HTERT RPE-1 (cell line): Measurements from ENCODE around the gene MAST4.

Experiments
- in situ Hi-C: fragments of 300-500 bp; cut with MboI; formaldehyde crosslinking; loops from 4 replicates; pipeline ENCODE4 v1.14.3; 2020; ENCODE audit warnings: low sequenced_read_pairs

Gene MAST4

DNA sequence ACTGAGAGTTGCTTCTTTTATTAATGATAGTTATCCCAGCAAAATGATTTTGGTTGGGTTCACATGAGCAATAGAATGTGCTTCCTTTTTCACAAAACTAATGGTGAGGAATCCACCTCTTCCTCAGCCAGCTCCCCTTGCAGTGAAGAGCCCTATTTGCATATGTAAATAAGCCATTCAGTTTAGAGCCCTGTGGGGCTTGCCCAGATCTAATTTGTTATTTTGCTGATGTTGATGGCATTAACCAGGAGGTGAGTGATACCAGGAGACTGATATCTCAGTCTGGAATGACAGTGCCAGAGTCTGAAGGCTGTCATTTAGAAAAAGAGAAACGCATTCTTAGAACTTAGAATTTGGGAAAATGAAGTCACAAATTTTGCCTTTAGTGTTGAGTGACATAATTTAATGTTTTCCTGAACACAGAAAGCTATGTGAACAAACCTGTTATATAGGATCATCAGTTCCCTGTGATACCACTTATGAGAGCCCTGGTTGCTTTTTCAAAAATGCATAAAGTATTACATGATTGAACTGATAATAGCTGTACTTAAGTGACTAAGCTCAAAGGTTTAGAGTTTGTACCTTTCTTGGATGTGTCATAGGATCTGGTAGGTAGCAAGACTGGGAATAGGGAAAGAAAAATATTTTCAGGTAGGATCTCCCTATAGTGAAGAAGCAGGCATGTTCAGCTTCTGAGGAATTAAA lies 271.6 kb downstream of the MAST4 start:
- in situ Hi-C loops, result no loop called here

DNA sequence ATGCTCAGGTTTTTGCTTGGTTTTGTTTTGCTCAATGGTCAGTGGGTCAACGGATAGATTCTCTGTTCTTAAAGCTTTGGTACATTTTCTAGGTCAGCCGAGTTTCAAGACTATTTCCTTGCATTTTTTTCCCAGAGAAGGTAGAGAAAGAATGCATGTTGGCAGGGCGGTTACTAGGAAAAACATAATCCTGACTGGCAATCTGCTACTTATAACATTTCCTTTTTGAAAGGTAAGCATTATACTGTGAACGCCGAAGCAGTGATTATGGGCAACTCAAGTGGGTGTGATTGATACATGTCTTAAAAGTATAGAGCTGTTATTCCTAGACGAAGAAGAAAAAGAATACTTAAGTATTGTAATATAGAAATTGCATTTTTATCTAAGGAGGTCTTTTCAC lies 273.2 kb downstream of the MAST4 start:
- in situ Hi-C loops, result no loop called here

GRCh38 chr5:66870708-66871107 lies 274.5 kb downstream of the MAST4 start:
- in situ Hi-C loops, result no loop called here

GRCh38 chr5:66871651-66872050 lies 275.5 kb downstream of the MAST4 start:
- in situ Hi-C loops, result no loop called here

DNA sequence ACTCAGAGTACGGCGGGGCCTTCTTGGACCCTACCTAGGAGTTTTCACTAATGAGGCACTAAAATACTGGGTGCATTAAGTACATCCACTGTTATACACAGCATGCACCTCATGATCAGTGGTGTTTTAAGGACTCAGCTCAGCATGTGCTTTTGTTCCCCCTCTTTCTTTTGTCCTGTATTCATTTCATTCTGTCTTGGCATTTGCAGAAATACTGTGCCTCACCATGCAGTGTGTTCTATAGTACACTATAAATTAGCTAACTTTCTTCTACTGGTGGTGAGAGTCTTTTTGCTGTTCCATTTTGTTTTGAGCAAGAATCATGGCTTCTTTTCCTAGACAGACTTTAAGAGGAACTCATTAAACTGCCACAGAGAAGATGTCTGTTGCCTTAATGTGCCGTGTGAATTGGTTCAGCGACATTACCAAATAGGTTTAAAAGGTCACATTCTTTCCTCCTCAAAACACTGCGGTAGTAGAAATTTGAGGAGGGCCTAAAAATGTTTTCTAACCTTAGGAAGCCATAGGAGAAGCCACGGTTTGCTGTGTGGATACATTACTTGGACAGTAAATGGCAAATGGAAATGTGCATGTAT lies 276.6 kb downstream of the MAST4 start:
- in situ Hi-C loops, result no loop called here

- in situ Hi-C loops, result no loop called here
Measured at GRCh38 chr5:66874004-66874403, 277.8 kb downstream of the MAST4 start.

DNA sequence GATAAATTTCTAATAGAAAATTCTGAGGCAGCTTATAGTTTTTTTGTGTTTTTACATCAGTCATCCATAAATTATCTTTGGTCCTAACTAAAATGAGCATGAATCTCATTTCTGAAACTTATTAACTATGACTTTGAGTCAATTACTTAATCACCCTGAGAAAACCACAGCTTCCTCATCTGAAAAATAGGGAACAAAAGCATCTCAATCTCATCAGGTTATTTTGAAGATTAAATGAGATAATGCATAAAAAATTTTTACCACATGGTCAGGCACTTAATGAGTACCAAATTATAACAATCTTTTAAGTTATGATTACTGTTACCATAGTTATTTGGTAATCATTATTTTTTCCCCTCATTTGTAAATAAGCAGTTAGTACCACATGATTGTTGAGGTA lies 279.1 kb downstream of the MAST4 start:
- in situ Hi-C loops, result no loop called here

DNA sequence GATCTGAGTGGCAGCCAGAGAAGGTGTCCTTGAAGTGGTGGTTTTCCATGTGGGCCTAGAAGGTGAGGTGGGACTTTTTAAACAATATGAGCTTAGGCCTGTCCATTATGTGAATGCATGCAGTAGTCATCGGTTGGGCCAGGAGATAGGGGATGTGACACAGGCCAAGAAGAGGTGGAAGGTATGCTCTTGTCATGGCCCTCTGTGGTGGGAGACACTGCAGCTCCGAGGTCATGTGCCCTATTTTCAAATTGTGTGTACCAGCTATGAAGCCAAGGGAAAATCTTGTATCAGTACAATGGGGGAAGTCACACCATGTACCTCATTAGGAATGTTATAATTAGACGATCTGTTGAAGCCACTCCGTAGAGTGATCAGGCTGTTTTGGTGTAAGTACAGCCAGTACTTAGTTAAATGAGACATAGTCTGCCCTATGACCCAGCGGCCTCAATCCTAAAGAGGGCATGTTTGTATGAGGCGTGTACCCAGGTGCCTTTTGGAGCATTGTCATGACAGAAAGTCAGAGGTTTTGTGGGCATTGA lies 280.1 kb downstream of the MAST4 start:
- in situ Hi-C loops, result no loop called here

- in situ Hi-C loops, result no loop called here
Measured at GRCh38 chr5:66877843-66878242, 281.6 kb downstream of the MAST4 start.

DNA sequence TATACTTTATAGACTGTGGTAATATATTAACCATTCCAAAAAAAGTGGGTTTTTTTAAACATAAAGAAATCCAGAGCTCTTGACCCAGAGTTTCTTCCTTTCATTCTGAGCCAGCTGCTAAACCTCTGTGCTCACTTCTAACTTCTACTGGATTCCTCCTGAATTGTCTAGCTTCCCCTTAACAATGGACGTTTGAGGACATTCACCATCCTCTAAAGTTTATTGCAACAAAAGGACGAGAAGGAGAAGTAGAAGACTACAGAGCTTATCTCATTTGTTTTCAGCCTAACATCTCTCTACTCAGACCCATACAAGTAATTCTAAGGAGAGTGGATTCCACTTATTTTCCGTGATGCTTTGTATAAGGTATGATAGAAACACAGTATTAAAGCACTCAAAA lies 284.2 kb downstream of the MAST4 start:
- in situ Hi-C loops, result no loop called here

DNA sequence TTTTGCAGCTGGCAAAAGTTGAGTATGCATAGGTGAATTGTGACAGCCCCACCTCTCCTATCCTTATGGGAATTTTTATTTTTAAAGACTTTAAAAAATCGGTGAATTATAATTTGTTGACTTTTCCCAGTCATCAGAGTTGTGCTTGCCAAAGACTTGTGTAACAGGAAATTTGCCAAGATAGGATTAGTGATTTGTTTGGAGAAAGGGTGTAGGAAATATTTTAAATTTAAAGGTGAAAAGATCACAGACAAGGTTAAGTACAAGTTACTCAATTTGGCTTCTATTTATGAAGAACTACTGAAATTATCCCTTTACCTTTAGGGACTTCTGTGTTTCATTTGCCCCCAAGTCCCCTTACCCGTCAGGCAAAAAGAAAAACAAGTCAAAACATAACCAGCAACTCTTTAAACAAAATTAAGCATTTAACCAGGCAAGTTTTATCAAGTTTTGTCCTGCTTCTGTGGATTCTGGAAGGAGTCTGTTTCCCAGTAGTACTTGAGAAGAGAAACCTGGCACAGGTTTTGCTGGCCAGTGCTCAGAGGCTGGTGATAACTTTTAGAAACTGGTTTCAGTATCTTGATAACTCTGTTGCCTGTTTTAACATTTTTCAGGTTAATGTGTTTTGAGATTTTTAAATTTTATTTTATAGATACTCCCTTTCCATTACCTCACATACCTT lies 285.4 kb downstream of the MAST4 start:
- in situ Hi-C loops, result no loop called here

DNA sequence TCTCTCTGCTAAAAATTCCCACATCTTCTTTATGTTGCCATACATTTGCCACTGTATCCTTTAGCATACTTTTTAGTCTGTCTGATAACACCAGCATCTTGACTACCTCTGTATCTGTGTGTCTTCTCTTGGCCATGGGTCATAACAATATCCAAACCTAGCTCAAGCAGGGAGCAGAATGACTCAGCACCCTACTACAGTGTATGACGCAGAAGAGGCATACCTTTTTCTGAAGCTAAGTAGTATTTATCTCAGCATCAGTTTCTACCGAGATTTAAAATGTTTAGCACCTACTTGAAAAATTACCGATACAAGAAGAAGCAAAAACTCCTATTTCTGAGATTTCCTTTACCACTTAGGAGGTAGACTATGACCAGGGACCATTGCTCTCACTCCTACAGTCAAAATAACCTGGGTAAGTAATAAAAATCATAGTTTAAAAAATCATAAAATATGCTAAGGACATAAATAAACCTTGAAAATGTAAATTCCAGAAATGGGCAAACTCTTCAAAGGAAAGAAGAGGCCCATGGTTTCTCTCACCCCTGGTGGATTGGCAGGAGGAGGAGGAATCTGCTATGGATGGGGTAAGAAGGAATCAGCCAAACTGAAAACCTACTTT lies 286.5 kb downstream of the MAST4 start:
- in situ Hi-C loops, result no loop called here

- in situ Hi-C loops, result no loop called here
Measured at GRCh38 chr5:66884564-66885243, 288.5 kb downstream of the MAST4 start.

DNA sequence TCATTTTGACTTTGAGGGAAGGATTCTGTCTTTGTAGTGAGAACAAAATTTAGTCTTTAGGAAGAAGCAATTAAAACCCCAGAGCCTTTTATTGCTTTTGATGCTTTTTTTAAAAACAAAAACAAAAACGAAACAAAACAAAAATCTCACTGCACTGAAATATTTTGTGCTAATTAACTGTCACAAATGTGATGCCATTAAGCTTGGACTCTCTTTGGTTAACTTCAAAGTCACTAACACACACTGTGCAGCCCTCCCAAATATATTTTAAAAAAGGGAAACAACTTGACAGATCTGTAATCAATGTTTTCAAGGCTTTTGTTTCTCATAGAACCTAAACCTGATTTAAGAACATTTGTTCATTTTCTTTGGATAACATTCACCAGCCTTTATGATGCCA lies 290.7 kb downstream of the MAST4 start:
- in situ Hi-C loops, result no loop called here

GRCh38 chr5:66888613-66889012 lies 292.4 kb downstream of the MAST4 start:
- in situ Hi-C loops, result no loop called here

- in situ Hi-C loops, result no loop called here
Measured at GRCh38 chr5:66889056-66889455, 292.9 kb downstream of the MAST4 start.

- in situ Hi-C loops, result no loop called here
Measured at GRCh38 chr5:66889524-66889923, 293.3 kb downstream of the MAST4 start.

DNA sequence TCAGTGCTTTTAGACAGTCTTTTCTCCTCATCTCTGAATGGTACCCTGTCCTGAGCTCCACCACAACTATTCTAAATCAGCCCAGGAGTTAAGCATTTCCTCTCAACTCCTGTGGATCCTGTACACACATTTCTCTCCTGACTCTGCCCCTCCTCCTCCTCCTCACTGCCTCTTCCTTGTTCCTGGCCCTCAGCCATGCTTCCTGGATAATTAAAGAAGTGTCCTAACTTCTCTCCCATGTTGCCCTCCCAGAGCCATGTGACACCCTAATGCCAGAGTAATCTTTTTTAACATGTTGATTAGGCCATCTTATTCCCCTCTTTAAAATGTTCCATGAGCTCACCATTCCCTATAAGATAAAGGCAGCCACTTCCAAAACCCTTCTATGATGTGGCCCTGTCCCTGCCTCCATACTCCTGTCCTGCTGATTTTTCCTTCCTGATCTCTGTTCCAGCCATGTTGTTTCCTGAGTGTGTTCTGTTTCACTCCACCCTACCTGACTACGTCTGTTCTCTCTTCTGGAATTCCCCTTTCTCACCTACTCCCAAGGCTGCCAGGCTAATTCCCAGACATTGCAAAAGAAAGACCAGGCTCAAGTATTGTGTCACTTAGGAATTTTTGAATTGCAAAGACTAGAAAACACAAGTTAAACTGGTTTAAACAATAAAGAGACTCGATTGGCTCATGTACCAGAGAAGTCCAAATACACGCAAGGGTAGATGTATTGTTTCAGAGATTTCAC lies 295.2 kb downstream of the MAST4 start:
- in situ Hi-C loops, result no loop called here

- in situ Hi-C loops, result no loop called here
Measured at GRCh38 chr5:66892716-66893115, 296.5 kb downstream of the MAST4 start.

- in situ Hi-C loops, result no loop called here
Measured at GRCh38 chr5:66894480-66895240, 298.5 kb downstream of the MAST4 start.
